ENCODE results near the gene KLHL40.
"Not testable (repeated sequence)": the region's sequence is repeated elsewhere in the genome, so short reads cannot be mapped to it uniquely, and the experiment has no call there.

The KLHL40 gene

GRCh38 chr3:42705962-42706585 is 20.7 kb downstream of the KLHL40 start:
- DNase-seq = no peak

GRCh38 chr3:42706721-42707619 is 21.6 kb downstream of the KLHL40 start:
- no peak for DNase-seq

GRCh38 chr3:42707620-42708355 is 22.5 kb downstream of the KLHL40 start:
- DNase-seq = no peak

GRCh38 chr3:42708611-42709151 is 23.3 kb downstream of the KLHL40 start:
- DNase-seq = no peak

- DNase-seq = no peak
Measured at GRCh38 chr3:42709621-42710020, 24.3 kb downstream of the KLHL40 start.

- no peak for DNase-seq
Measured at GRCh38 chr3:42710323-42711021, 25.1 kb downstream of the KLHL40 start.

- DNase-seq = no peak
Measured at GRCh38 chr3:42711491-42712343, 26.4 kb downstream of the KLHL40 start.

- no peak for DNase-seq
Measured at GRCh38 chr3:42712344-42712648, 27.0 kb downstream of the KLHL40 start.

GRCh38 chr3:42712688-42713372 is 27.5 kb downstream of the KLHL40 start:
- DNase-seq = no peak

- DNase-seq = no peak
Measured at GRCh38 chr3:42713747-42714146, 28.4 kb downstream of the KLHL40 start.

- DNase-seq = no peak
Measured at GRCh38 chr3:42714171-42714852, 29.0 kb downstream of the KLHL40 start.

- DNase-seq = no peak
Measured at GRCh38 chr3:42717306-42717705, 32.0 kb downstream of the KLHL40 start.

GRCh38 chr3:42718338-42718737 is 33.0 kb downstream of the KLHL40 start:
- no peak for DNase-seq

- no peak for DNase-seq
Measured at GRCh38 chr3:42719002-42719401, 33.7 kb downstream of the KLHL40 start.

- no peak for DNase-seq
Measured at GRCh38 chr3:42720126-42720525, 34.8 kb downstream of the KLHL40 start.

GRCh38 chr3:42721690-42722089 is 36.4 kb downstream of the KLHL40 start:
- no peak for DNase-seq

- not testable (repeated sequence) for DNase-seq
Measured at GRCh38 chr3:42722442-42722841, 37.1 kb downstream of the KLHL40 start.

- DNase-seq = no peak
Measured at GRCh38 chr3:42723219-42723618, 37.9 kb downstream of the KLHL40 start.

- DNase-seq = no peak
Measured at GRCh38 chr3:42725454-42725853, 40.1 kb downstream of the KLHL40 start.

- DNase-seq = no peak
Measured at GRCh38 chr3:42728056-42728455, 42.7 kb downstream of the KLHL40 start.
